IMR-90 (cell line): ENCODE data around the gene MYOCD.

ENCODE experiments used
- CTCF ChIP-seq: conservative IDR thresholded peaks from 2 replicates; pipeline ENCODE4 v1.5.1; 2012; ENCODE audit warnings: mild to moderate bottlenecking, low read depth, low read length, improper control_type of control experiment
- FOS ChIP-seq: fragments of 150-350 bp; IDR thresholded peaks from 2 replicates; pipeline ENCODE4 v1.6.1; 2016; ENCODE audit warnings: low read depth, low read length
- RAD21 ChIP-seq: IDR thresholded peaks from 2 replicates; pipeline ENCODE4 v1.6.1; 2012; ENCODE audit warnings: low read length, improper control_type of control experiment

- TF ChIP-seq CTCF (no peak), RAD21 (no peak), FOS (no peak)
These were observed 7.3 kb downstream of the MYOCD start for GRCh38 chr17:12672947-12673346.
